Endothelial cell of umbilical vein (primary cell): Measurements from ENCODE around the gene PTDSS2. TPM values are rescaled to one million over a fixed set of nuclear protein-coding genes. Genes with fewer than 3 reads are reported as not detected.

ENCODE experiments used
- BruUV-seq: library from RNA; stranded (reverse); fragments of 400-500 nt; replicated peaks from 2 replicates; lab custom pipeline; 2021; lab: Mats Ljungman, UMichigan
- CTCF ChIA-PET: fragments of 300-600, 350-600 bp; sonication (Branson Sonifier 250); formaldehyde crosslinking; loops from one replicate; lab custom pipeline; 2021; ENCODE audit warnings: antibody characterized with exemption, inconsistent platforms; lab: Charles Lee
- POLR2A ChIA-PET: fragments of 300-600, 350-600 bp; sonication (Branson Sonifier 250); formaldehyde crosslinking; loops from one replicate; lab custom pipeline; 2021; ENCODE audit warnings: antibody characterized with exemption, inconsistent platforms; lab: Charles Lee
- DNase-seq: peaks from one replicate; pipeline ENCODE4 v3.0.0-alpha.2; 2011; ENCODE audit warnings: low read depth, low spot score
- FAIRE-seq: peaks from 2 replicates; lab custom pipeline; 2011; peaks lifted over from hg19 to GRCh38; lab: Jason Lieb, UNC
- H2AFZ ChIP-seq: 2 replicates; pipeline ENCODE4 v1.6.0; 2012; ENCODE audit warnings: low read depth, low read length, control low read depth, inconsistent platforms
- H3K27ac ChIP-seq: 2 replicates; pipeline ENCODE4 v1.5.1; 2011; ENCODE audit warnings: low read depth, mild to moderate bottlenecking, control low read depth, low read length, moderate library complexity; ENCODE audit not compliant: insufficient read depth
- H3K27me3 ChIP-seq, 2 experiments: 2 replicates each; pipeline versions ENCODE4 v1.6.0 to v1.6.1; 2011; ENCODE audit warnings: low read length in 2 of 2, mixed read lengths in 1 of 2; ENCODE audit not compliant: control insufficient read depth in 2 of 2, insufficient read depth in 2 of 2
- H3K36me3 ChIP-seq, 2 experiments: 2 replicates in 1 of 2; 3 replicates in 1 of 2; pipeline ENCODE4 v1.5.1; 2011; ENCODE audit warnings: low read length in 2 of 2, mild to moderate bottlenecking in 1 of 2, moderate library complexity in 1 of 2; ENCODE audit not compliant: control insufficient read depth in 2 of 2, insufficient read depth in 2 of 2; ENCODE audit errors: extremely low read depth in 1 of 2
- H3K4me1 ChIP-seq: 3 replicates; pipeline ENCODE4 v1.5.1; 2011; ENCODE audit warnings: mild to moderate bottlenecking, low read length; ENCODE audit not compliant: control insufficient read depth, insufficient read depth; ENCODE audit errors: extremely low read depth
- H3K4me2 ChIP-seq: 2 replicates; pipeline ENCODE4 v1.6.1; 2011; ENCODE audit warnings: low read length, control low read depth, mixed read lengths; ENCODE audit not compliant: insufficient read depth
- H3K4me3 ChIP-seq, 3 experiments: fragments of 200-600 bp in 1 of 3; sonication (generic), shearing (Covaris generic) in 1 of 3; replicated peaks in 1 of 3; 2 replicates each; pipeline ENCODE4 v1.5.1; 2011 to 2016; ENCODE audit warnings: control low read depth in 3 of 3, low read length in 3 of 3, mild to moderate bottlenecking in 2 of 3, inconsistent platforms in 1 of 3, low read depth in 1 of 3, moderate library complexity in 1 of 3; ENCODE audit not compliant: insufficient read depth in 1 of 3
- H3K79me2 ChIP-seq: 2 replicates; pipeline ENCODE4 v1.6.0; 2012; ENCODE audit warnings: low read length, inconsistent platforms; ENCODE audit not compliant: control insufficient read depth, insufficient read depth
- H3K9ac ChIP-seq: replicated peaks from 2 replicates; pipeline ENCODE3; 2011; ENCODE audit warnings: low read length, control low read depth; ENCODE audit not compliant: insufficient read depth; ENCODE audit errors: extremely low read depth
- H3K9me1 ChIP-seq: replicated peaks from 3 replicates; pipeline ENCODE4 v1.6.0; 2011; ENCODE audit warnings: mild to moderate bottlenecking, low read length; ENCODE audit not compliant: control insufficient read depth, insufficient read depth; ENCODE audit errors: extremely low read depth
- H3K9me3 ChIP-seq: replicated peaks from 2 replicates; pipeline ENCODE4 v1.5.1; 2012; ENCODE audit warnings: low read length, inconsistent platforms; ENCODE audit not compliant: control insufficient read depth, insufficient read depth
- H4K20me1 ChIP-seq: replicated peaks from 2 replicates; pipeline ENCODE3; 2011; ENCODE audit warnings: mild to moderate bottlenecking, low read length; ENCODE audit not compliant: control insufficient read depth, insufficient read depth; ENCODE audit errors: extremely low read depth
- MAX ChIP-seq: IDR thresholded peaks from 2 replicates; pipeline ENCODE4 v1.6.1; 2011; ENCODE audit not compliant: insufficient read depth, insufficient read length
- POLR2A ChIP-seq: IDR thresholded peaks from 2 replicates; pipeline ENCODE4 v1.6.1; 2012; ENCODE audit warnings: low read depth, mild to moderate bottlenecking, control low read depth, low read length
- dilution Hi-C: fragments of 300-500 bp; cut with MboI; formaldehyde crosslinking; loops from one replicate; pipeline ENCODE4 v1.15.0; 2019; ENCODE audit warnings: low sequenced_read_pairs; ENCODE audit not compliant: extremely low pct_ligation_motif_present
- intact Hi-C: fragments of 100-400 bp; cut with micrococcal nuclease; formaldehyde crosslinking; loops from one replicate; pipeline ENCODE4 v1.10.0; 2022
- polyA plus RNA-seq, 4 experiments: library from polyadenylated mRNA; depleted of rRNA in 3 of 4; stranded (reverse) in 3 of 4; unstranded in 1 of 4; fragments of >200 nt; gene quantifications; 2 replicates each; pipeline versions ENCODE4 v1.2.1 to v1.2.3, GENCODE V29; 2011 to 2012; ENCODE audit warnings: missing spikeins in 1 of 4
- total RNA-seq: library from RNA; stranded (reverse); gene quantifications from 2 replicates; pipeline ENCODE4 v1.2.3, GENCODE V29; 2021
- TF ChIP-seq, protein P1 (sequence below), 2 donors: IDR thresholded peaks; 1 replicate in 1 of 2; 2 replicates in 1 of 2; pipeline ENCODE4 v1.5.1; 2011; ENCODE audit warnings: low read length in 2 of 2, mild to moderate bottlenecking in 2 of 2, moderate library complexity in 2 of 2, control low read depth in 1 of 2, inconsistent platforms in 1 of 2, low read depth in 1 of 2; ENCODE audit not compliant: insufficient read depth in 1 of 2; ENCODE audit errors: extremely low read depth in 1 of 2

PTDSS2 gene
- total and polyA plus RNA-seq, 2 donors (not counting 3 experiments of a cell fraction or from before 2014, with no cell fraction given), result 41.4 to 46.8 TPM

DNA sequence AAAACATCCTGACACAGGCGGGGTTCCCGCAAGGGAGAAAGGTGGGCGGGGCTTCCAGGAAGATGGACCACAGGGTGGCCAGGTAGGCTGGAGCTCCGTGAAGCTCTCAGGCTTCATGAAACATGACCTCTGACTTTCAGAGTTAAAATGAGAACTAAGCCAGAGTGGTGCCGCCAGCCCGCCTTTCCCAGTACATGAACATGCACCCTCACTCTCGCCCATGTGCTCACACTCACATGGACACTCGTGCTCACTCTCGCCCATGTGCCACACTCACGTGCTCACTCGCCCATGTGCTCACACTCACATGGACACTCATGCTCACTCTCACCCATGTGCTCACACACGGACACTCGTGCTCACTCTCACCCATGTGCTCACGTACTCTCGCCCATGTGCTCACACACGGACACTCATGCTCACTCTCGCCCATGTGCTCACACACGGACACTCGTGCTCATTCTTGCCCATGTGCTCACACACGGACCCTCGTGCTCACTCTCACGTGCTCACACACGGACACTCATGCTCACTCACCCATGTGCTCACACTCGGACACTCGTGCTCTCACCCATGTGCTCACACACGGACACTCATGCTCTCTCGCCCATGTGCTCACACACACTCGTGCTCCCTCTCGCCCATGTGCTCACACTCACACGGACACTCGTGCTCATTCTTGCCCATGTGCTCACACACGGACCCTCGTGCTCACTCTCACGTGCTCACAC is 46.9 kb downstream of the PTDSS2 start:
- H3K27me3 ChIP-seq, result no peaks in the 10 kb centered on the region
- H3K9me1 ChIP-seq, result no peaks in the 10 kb centered on the region
- FAIRE-seq (no peak), DNase-seq (no peak)
- POLR2A ChIA-PET, result no interaction called here
- no TSS peak for BruUV-seq
- no peak overlapping the region for H3K27ac ChIP-seq
- H3K4me2 ChIP-seq, result no peak overlapping the region
- H3K9me3 ChIP-seq, result no peaks in the 10 kb centered on the region
- H3K36me3 ChIP-seq, result peaks cover 3 to 64% of the 10 kb centered on the region in 2 experiments
- TF ChIP-seq POLR2A (peak; percentile 14), MAX (peak; percentile 72)
- TF ChIP-seq, protein P1, sequence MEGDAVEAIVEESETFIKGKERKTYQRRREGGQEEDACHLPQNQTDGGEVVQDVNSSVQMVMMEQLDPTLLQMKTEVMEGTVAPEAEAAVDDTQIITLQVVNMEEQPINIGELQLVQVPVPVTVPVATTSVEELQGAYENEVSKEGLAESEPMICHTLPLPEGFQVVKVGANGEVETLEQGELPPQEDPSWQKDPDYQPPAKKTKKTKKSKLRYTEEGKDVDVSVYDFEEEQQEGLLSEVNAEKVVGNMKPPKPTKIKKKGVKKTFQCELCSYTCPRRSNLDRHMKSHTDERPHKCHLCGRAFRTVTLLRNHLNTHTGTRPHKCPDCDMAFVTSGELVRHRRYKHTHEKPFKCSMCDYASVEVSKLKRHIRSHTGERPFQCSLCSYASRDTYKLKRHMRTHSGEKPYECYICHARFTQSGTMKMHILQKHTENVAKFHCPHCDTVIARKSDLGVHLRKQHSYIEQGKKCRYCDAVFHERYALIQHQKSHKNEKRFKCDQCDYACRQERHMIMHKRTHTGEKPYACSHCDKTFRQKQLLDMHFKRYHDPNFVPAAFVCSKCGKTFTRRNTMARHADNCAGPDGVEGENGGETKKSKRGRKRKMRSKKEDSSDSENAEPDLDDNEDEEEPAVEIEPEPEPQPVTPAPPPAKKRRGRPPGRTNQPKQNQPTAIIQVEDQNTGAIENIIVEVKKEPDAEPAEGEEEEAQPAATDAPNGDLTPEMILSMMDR (IDR thresholded peaks at IDR 0.05; ENCODE audit: extremely low read depth in 1 of 2, insufficient read depth in 1 of 2, low read depth in 1 of 2, low read length in 2 of 2), result no peak
- H2AFZ ChIP-seq, result no peak overlapping the region
- CTCF ChIA-PET, result interaction anchor here (1.1 kb wide), 1 partner anchor 22 kb away, joined by 4 read pairs; no protein-coding TSS in a partner anchor
- no peaks in the 10 kb centered on the region for H3K79me2 ChIP-seq
- H4K20me1 ChIP-seq, result no peaks in the 10 kb centered on the region
- H3K9ac ChIP-seq, result no peak overlapping the region
- intact Hi-C loops, result no loop called here
- no peaks in the 10 kb centered on the region for H3K4me1 ChIP-seq
- H3K4me3 ChIP-seq, result no peak overlapping the region
- dilution Hi-C loops, result no loop called here
